Cardiac fibroblast (primary cell): ENCODE results near the gene TEX29.

Experiments
- DNase-seq, 2 donors: peaks; one replicate each; pipeline versions ENCODE4 v3.0.0 to v3.0.0-alpha.2; 2010; ENCODE audit warnings: low read depth in 2 of 2
- H3K4me3 ChIP-seq, 2 donors: replicated peaks in 1 of 2; 1 replicate in 1 of 2; 2 replicates in 1 of 2; pipeline ENCODE4 v1.5.1; 2011; ENCODE audit warnings: low read depth in 2 of 2, low read length in 2 of 2, mild to moderate bottlenecking in 2 of 2, moderate library complexity in 1 of 2
- TF ChIP-seq, protein P1 (sequence below): IDR thresholded peaks from one replicate; pipeline ENCODE4 v1.5.1; 2011; ENCODE audit warnings: low read depth, mild to moderate bottlenecking, low read length, inconsistent platforms

TEX29 gene

DNA sequence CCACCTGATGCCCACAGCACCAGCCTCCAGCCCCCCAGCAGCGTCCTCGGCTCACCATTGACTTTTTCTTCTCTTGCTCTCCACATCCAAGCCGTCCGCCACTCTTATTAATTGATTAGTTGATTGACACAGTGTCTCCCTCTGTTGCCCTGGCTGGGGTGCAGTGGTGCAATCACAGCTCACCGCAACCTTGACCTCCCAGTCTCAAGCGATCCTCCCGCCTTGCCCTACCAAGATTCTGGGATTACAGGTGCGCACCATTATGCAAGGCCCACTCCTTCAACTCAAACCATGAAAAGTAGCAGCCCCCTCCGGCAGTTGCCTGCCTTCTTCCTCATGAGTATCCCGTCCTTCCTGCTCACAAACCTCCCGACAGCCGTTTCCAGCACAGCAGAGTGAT lies 921 bp upstream of the TEX29 start:
- no peak overlapping the region for H3K4me3 ChIP-seq
- TF ChIP-seq, protein P1, sequence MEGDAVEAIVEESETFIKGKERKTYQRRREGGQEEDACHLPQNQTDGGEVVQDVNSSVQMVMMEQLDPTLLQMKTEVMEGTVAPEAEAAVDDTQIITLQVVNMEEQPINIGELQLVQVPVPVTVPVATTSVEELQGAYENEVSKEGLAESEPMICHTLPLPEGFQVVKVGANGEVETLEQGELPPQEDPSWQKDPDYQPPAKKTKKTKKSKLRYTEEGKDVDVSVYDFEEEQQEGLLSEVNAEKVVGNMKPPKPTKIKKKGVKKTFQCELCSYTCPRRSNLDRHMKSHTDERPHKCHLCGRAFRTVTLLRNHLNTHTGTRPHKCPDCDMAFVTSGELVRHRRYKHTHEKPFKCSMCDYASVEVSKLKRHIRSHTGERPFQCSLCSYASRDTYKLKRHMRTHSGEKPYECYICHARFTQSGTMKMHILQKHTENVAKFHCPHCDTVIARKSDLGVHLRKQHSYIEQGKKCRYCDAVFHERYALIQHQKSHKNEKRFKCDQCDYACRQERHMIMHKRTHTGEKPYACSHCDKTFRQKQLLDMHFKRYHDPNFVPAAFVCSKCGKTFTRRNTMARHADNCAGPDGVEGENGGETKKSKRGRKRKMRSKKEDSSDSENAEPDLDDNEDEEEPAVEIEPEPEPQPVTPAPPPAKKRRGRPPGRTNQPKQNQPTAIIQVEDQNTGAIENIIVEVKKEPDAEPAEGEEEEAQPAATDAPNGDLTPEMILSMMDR = no peak
- DNase-seq = no peak

DNA sequence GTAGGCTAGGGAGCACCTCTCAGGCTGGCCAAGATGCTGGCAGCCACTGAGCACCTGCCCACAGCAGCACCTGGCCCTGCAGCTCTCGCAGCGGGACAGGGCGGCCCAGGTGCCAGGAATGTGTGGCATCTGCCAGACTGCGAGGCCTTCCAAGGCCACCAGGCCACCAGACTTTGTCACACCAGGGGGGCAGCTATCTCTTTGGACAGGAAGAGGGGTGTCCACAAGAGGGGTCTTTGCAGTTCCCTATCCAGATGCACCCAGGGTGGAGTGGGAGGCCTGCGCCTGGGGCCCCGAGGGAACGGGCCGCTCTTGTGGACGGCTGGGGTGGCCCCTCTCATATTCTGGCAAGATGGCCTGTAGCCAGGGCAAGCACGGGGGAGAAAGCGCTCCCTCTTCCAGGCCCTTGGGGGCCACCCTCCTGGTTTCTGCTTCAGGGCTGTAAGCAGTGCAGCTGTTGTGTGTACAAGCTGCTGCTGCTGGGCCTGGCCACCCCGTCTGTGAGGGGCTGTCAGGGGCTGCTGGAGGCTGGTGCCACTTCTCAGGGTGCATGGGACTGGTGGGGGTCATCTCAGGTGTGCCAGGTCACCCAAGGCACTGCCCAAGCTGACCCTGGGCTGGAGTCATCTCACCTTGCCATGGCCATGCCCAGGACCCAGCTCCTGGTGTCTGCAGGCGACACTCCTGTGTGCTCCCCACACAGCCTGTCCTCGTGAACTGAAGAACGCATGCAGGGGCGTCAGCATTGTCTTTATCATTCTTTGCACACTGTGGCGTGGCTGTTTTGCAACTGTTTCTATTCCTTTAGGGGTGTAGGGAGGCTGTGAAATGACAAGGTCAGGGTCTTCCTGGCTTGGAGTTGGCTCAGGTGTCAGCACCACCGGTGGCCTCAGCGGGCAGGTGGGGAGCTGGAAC lies 1.8 kb downstream of the TEX29 start:
- no peak overlapping the region for H3K4me3 ChIP-seq
- no peak for DNase-seq
- TF ChIP-seq, protein P1 = no peak

DNA sequence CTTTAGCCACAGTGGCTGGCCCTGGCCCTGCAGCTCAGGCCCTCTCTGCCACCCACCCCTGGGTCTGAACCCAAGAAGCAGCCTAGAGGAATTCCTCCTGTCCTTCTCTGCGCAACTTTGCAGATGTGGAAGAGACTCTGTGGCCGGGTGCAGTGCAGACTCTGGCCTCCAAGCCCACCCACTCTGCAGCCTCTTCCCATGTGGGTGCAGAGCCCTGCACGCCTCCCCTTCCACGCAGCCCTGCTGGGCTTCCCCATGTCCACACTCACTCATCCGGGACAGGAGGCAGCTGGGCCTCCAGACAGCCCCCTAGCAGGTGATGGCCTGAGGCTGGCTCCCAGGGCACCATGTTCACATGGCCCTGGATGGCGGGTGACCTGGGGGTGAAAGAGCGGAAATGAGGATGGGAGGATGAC lies 2.5 kb downstream of the TEX29 start:
- no peak for DNase-seq
- H3K4me3 ChIP-seq = no peak overlapping the region

DNA sequence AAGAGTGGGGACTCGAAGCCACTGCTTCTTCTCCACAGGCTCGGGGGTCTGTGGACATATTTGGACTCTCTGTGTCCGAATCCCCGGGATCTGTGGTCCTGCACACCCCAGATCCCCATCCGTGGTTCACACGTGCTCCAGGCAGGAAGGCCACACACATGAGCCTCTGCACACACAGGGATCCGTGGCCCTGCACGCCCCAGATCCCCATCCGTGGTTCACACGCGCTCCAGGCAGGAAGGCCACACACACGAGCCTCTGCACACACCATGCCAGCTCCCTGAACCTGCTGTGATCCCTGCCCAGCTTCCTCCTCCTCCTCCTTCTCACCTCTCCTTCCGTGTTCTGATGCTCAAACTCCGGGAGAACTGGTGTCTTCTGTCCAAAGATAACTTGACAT lies 3.1 kb downstream of the TEX29 start:
- H3K4me3 ChIP-seq = no peak overlapping the region
- DNase-seq = no peak
- TF ChIP-seq, protein P1 = no peak

More for the DNA sequence above, 2.5 kb downstream of the TEX29 start:
- TF ChIP-seq, protein P1 = no peak

DNA sequence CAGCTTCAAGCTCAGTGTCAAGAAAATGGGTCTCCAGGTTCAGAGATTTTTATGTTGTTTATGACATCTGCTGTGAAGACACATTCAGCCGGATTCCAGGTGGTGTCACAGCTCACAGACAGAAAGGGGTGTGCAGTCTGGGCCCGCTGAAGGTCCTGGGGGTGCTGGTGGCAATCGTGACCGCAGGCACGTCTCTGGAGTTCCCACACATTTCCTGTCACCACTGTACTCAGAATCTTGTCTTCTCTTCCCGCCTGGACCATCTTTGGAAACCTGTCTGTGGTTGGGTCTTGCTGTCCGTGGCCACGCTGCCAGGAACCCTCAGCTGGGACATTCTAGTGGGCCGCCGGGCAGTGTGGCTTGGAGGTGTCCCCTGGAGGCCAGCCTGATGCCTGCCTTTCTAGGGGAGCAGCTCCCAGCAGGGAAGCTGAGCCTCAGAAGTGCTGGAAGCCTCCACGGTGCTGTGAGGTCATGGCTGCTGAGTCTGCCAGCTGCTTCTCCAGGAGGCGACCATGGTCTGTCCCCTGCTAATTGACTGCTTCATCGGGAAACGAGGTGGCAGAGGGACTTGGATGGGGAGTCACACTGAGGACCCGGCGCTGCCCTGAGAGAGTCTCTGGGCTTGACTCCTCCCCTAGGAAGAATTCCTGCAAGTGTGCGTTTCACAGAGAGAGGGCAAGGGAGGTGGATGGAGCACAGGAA lies 3.7 kb downstream of the TEX29 start:
- H3K4me3 ChIP-seq = no peak overlapping the region
- no peak for DNase-seq
- TF ChIP-seq, protein P1 = no peak

DNA sequence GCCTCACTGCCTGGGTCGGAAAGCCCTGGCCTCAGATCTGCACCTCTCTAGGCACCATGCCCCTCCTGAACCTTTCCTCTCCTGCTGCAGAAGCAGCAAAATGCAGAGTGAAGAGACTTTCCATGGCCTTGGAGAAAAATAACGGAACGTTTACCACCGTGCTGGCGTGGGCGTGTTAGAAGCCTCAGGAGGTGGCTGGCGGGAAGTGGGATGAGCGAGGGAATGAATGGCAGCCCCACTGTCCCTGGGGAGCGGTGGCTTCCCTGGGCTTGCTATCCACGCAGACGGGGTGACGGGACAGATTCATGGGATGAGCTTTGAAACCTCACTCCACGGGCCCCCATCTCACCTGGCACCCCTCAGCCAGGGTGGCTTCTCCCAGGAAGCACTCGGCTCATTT lies 4.3 kb downstream of the TEX29 start:
- H3K4me3 ChIP-seq = no peak overlapping the region
- TF ChIP-seq, protein P1 = no peak
- no peak for DNase-seq
